C1 segment of cervical spinal cord (tissue), 14 donors: ENCODE measurements around the gene FTSJ3.
"Not testable (repeated sequence)": the region's sequence is repeated elsewhere in the genome, so short reads cannot be mapped to it uniquely, and the experiment has no call there.

Experiments
- DNase-seq, 14 donors: peaks; one replicate each; lab custom pipeline; 2025; lab: John Stamatoyannopoulos, UW

Gene FTSJ3

GRCh38 chr17:63830904-63831491 lies 3.5 kb upstream of the FTSJ3 start:
- DNase-seq = no peak

- no peak for DNase-seq
Observed at GRCh38 chr17:63830278-63830677, 2.8 kb upstream of the FTSJ3 start.

DNA sequence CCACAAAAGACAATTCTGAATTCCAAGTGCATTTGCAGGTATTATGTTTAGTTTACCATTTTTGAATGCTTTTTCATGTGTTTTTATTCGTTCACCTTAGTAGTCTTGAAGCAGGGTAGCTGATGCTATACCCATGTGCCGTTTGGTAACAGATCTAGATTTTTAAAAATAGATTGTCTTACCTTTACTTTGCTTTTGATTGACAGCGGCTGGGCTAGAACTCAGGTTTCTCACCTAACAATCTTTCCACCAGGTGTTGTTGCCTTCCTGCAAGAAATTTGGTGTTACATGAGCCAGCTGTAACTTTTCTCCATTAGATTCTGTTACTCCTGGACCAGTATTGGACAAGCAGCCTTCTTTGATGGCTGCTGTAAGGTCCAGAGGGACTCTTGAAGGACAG lies 1.5 kb upstream of the FTSJ3 start:
- DNase-seq = no peak

- no peak for DNase-seq
Observed at GRCh38 chr17:63827801-63828221, 348 bp upstream of the FTSJ3 start.

- peak in 1 of 14 donors; percentile 41 for DNase-seq
Observed at GRCh38 chr17:63826468-63827001, 928 bp downstream of the FTSJ3 start.

- no peak for DNase-seq
Observed at GRCh38 chr17:63824362-63824761, 3.1 kb downstream of the FTSJ3 start.

DNA sequence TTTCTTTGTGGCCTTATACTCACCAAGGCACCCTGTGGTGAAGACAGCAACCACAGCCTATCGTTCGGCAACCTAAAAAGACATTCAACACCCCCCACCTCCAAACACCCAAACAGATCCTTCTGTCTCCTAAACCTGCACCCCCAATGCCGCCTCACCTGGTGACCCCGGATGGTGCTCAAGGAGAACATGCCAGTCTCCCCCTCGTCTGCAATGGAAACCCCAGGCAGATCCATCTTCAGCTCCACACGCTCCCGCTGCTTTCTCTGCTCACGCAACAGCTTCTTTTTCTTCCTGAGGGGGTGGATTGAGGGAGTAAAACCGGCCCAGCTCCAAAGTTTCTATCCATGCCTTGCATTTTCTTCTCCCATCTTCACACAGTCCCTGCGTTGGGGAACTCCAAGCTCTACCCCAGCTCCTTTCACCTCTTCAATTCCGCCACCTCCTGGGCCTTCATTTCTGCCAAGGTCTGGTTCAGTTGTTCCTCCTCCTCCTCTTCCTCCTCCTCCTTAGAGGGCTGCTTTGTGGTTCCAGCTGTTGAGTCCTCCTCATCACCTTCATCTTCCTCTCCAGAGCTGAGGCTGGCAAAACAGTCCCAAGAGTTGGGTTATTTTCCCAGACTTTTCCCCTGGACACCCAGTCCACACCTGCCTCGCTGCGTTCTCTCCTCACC lies 3.7 kb downstream of the FTSJ3 start:
- no peak for DNase-seq

DNA sequence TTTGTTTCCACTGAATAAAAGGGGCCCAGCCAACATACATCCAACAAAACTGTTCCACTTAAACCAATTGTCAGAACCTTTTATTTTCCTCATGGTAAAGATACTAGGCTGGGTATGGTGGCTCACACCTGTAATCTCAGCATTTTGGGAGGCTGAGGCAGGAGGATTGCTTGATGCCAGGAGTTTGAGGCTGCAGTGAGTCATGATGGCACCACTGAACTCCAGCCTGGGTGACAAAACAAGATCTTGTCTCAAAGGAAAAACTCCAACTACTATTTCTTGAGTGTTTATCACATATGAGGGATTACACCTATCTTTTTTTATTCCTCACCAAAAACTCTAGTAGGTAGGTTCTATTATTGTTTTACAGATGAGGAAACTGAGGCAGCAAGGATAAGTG lies 4.9 kb downstream of the FTSJ3 start:
- no peak for DNase-seq

- no peak for DNase-seq
Observed at GRCh38 chr17:63821804-63822203, 5.7 kb downstream of the FTSJ3 start.

GRCh38 chr17:63820963-63821561 lies 6.4 kb downstream of the FTSJ3 start:
- DNase-seq = no peak

- DNase-seq = no peak
Observed at GRCh38 chr17:63819585-63820537, 7.6 kb downstream of the FTSJ3 start.

- no peak for DNase-seq
Observed at GRCh38 chr17:63819131-63819530, 8.3 kb downstream of the FTSJ3 start.

GRCh38 chr17:63817736-63818385 lies 9.6 kb downstream of the FTSJ3 start:
- no peak for DNase-seq

GRCh38 chr17:63816669-63817068 lies 10.8 kb downstream of the FTSJ3 start:
- DNase-seq = no peak

GRCh38 chr17:63816123-63816522 lies 11.3 kb downstream of the FTSJ3 start:
- DNase-seq = no peak

DNA sequence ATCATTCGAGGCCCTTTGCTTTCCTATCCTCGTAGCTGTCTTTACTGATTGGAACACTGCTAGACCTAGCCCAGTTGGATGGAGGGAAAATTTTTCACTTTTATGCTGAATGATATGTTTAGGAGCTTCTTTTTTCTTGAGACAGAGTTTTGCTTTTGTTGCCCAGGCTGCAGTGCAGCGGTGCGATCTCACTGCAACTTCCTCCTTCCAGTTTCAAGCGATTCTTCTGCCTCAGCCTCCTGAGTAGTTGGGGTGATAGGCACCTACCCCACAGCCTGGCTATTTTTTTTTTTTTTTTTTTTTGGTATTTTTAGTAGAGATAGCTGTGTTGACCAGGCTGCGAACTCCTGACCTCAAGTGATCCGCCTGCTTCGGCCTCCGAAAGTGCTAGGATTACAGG lies 17.5 kb downstream of the FTSJ3 start:
- no peak for DNase-seq

GRCh38 chr17:63805591-63805990 lies 21.9 kb downstream of the FTSJ3 start:
- no peak for DNase-seq

DNA sequence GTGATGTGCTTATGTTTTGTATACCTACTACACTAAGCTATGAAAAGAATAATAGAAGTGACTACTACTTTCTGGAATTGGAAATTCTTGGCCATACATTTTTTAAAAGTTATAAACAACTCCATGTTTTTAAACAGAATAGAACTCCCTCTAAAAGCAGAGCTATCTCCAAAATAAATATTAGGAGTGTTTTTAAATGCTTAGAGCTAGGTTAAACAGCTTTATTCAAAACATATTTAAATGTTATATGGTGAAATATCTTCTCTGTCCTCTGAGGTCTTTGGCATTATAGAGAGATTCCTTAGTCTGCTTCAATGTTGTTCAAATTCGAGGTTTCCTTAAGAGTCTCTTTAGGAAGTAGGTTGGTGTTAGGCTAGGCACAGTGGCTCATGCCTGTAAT lies 23.1 kb downstream of the FTSJ3 start:
- DNase-seq = no peak

- no peak for DNase-seq
Observed at GRCh38 chr17:63800783-63801182, 26.7 kb downstream of the FTSJ3 start.

GRCh38 chr17:63798572-63799106 lies 28.8 kb downstream of the FTSJ3 start:
- DNase-seq = no peak

GRCh38 chr17:63796375-63796774 lies 31.1 kb downstream of the FTSJ3 start:
- DNase-seq = not testable (repeated sequence)
